Skeletal muscle satellite cell (primary cell): ENCODE measurements around the gene ZBTB9. TPM values are rescaled to one million over a fixed set of nuclear protein-coding genes. Genes with fewer than 3 reads are reported as not detected.
"Not testable (repeated sequence)": the region's sequence is repeated elsewhere in the genome, so short reads cannot be mapped to it uniquely, and the experiment has no call there.

Experiments
- H3K27me3 ChIP-seq: 2 replicates; pipeline ENCODE4 v1.7.0; 2013; ENCODE audit warnings: low read length; ENCODE audit not compliant: control insufficient read depth, insufficient read depth
- H3K36me3 ChIP-seq: 2 replicates; pipeline ENCODE4 v1.7.0; 2013; ENCODE audit warnings: mild to moderate bottlenecking, control low read depth, low read length; ENCODE audit not compliant: insufficient read depth
- H3K4me1 ChIP-seq: 2 replicates; pipeline ENCODE4 v1.7.0; 2013; ENCODE audit warnings: low read length; ENCODE audit not compliant: control insufficient read depth, insufficient read depth
- H3K4me2 ChIP-seq: 2 replicates; pipeline ENCODE4 v1.7.0; 2013; ENCODE audit warnings: mild to moderate bottlenecking, low read length
- H3K4me3 ChIP-seq: 2 replicates; pipeline ENCODE4 v1.7.0; 2013; ENCODE audit warnings: low read length
- H3K9ac ChIP-seq: 2 replicates; pipeline ENCODE4 v1.7.0; 2013; ENCODE audit warnings: mild to moderate bottlenecking, low read depth, low read length, moderate library complexity
- H3K9me3 ChIP-seq: replicated peaks from 2 replicates; pipeline ENCODE4 v1.7.0; 2013; ENCODE audit warnings: mild to moderate bottlenecking, control low read depth, low read length
- small RNA-seq: library from RNA; depleted of rRNA; stranded (forward); fragments of <200 nt; gene quantifications from one replicate; pipeline ENCODE3, GENCODE V24; 2012

The ZBTB9 gene

DNA sequence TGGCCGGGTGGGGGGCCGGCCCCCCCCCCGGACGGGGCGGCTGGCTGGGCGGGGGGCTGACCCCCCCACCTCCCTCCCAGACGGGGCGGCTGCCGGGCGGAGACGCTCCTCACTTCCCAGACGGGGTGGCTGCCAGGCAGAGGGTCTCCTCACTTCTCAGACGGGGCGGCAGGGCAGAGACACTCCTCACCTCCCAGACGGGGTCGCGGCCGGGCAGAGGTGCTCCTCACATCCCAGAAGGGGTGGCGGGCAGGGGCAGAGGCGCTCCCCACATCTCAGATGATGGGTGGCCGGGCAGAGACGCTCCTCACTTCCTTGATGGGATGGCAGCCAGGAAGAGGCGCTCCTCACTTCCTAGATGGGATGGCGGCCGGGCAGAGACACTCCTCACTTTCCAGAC lies 31.3 kb downstream of the ZBTB9 start:
- not testable (repeated sequence) for H3K4me2 ChIP-seq, H3K9ac ChIP-seq, H3K4me1 ChIP-seq, H3K9me3 ChIP-seq, H3K36me3 ChIP-seq, H3K4me3 ChIP-seq
- H3K27me3 ChIP-seq = peaks cover 12% of the 10 kb centered on the region

DNA sequence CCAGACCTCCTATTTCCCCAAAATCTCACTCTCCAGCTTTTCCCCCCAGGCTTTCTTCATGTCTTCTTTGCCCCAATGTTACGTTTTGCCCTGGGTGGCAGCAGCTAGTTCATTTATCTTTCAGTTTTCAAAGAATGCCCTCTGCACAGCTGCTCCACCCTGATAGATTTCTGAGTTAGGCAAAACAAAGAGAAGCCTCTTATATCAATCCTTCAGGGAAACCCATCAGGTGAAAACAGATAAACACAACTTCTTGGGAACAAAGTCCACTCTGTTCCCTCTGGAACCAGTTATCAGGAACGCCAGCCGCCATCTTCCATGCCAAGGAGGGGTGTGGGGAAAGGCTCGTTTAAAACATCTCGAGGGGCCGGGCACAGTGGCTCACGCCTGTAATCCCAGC lies 34.0 kb downstream of the ZBTB9 start:
- Histone ChIP-seq H3K4me2 (no peak overlapping the region), H3K36me3 (no peaks in the 10 kb centered on the region), H3K27me3 (peaks cover 28% of the 10 kb centered on the region), H3K4me3 (no peak overlapping the region), H3K9me3 (no peaks in the 10 kb centered on the region), H3K9ac (no peak overlapping the region), H3K4me1 (no peaks in the 10 kb centered on the region)

DNA sequence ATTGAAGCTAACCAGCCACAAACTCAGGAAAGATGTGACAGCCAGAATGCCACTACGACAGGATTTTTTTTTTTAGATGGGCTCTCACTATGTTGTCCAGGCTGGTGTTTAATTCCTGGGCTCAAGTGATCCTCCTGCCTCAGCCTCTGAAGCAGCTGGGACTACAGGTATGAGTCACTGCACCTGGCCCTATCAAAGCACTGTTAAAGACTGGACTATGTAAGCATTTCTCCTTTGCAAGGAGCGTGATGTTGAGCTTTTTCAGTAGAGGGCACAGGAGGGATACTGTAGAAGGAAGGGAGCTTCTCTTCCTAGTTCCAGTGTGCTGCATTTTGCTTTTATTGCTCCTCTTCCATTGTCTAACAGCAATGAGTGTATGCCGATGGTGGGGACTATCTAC lies 35.8 kb downstream of the ZBTB9 start:
- Histone ChIP-seq H3K36me3 (no peaks in the 10 kb centered on the region), H3K4me2 (no peak overlapping the region), H3K9ac (no peak overlapping the region), H3K4me3 (no peak overlapping the region), H3K27me3 (peaks cover 28% of the 10 kb centered on the region), H3K9me3 (no peaks in the 10 kb centered on the region), H3K4me1 (no peaks in the 10 kb centered on the region)

DNA sequence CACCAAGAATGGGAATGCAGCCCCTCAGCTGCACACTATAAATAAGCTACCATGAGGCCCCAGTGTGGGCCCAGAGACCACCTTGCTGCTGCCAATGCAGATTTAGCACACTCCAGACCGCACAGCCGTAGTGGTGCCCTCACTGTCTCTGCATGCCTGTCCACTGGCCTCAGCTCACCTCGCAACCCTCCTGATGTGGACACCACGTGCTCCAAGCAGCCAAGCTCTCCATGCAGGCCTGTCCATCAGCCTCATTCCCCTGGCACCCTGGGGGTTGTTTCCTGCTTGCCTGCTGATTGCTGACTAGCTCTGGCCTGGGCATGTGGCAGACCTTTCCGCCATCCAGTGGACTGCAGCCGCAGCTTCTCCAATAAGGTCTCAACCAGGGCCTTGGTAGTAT lies 36.2 kb downstream of the ZBTB9 start:
- no peak overlapping the region for H3K4me3 ChIP-seq
- H3K36me3 ChIP-seq = no peaks in the 10 kb centered on the region
- no peak overlapping the region for H3K9ac ChIP-seq
- no peak overlapping the region for H3K4me2 ChIP-seq
- peaks cover 28% of the 10 kb centered on the region for H3K27me3 ChIP-seq
- no peaks in the 10 kb centered on the region for H3K9me3 ChIP-seq
- no peaks in the 10 kb centered on the region for H3K4me1 ChIP-seq

DNA sequence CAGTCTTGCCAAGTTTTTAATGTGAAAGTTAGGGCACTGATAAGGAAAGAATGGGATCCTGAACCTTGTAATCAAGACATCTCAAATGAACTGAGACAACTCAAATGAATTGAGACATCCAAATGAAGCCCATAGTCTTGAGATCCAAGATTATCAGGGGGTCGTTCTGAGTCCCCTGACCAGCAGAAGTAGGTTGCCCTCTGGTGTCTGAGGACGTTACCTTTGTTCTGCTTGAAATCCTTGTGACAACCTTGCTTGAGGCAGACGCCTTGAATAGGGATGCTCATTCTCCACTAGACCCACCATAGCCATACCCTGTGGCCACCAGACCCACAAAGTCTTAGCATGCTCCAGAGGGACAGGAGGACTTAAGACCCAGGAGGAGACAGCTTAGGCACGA lies 37.7 kb downstream of the ZBTB9 start:
- H3K4me3 ChIP-seq = no peak overlapping the region
- peaks cover 36% of the 10 kb centered on the region for H3K27me3 ChIP-seq
- H3K9me3 ChIP-seq = no peaks in the 10 kb centered on the region
- H3K9ac ChIP-seq = no peak overlapping the region
- H3K4me1 ChIP-seq = no peaks in the 10 kb centered on the region
- no peak overlapping the region for H3K4me2 ChIP-seq
- no peaks in the 10 kb centered on the region for H3K36me3 ChIP-seq

DNA sequence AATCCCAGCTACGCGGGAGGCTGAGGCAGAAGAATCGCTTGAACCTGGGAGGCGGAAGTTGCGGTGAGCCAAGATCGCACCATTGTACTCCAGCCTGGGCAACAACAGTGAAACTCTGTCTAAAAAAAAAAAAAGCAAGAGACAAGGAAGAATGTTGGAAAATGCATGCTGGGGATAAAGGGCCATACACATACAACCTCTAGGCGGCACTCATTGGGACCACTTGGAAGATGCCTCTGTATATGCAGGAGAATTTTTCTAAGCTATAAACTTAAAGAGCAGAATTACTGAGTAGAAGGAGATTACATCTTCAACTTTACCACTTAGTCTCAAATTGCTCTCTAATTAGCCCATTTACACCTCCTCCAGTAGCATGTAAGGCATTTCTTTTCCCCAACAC lies 42.8 kb downstream of the ZBTB9 start:
- Histone ChIP-seq H3K9ac (no peak overlapping the region), H3K4me2 (no peak overlapping the region)

DNA sequence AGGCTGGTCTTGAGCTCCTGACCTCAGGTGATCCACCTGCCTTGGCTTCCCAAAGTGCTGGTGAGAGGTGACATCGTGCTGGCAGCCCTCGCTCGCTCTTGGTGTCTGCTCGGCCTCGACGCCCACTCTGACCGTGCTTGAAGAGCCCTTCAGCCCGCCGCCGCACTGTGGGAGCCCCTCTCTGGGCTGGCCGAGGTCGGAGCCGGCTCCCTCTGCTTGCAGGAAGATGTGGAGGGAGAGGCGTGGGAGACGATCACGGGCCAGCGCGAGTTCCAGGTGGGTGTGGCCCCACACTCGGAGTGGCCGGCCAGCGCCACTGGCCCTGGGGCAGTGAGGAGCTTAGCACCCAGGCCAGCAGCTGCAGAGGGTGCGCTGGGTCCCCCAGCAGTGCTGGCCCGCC lies 48.1 kb downstream of the ZBTB9 start:
- Histone ChIP-seq H3K27me3 (peaks cover 30% of the 10 kb centered on the region), H3K4me3 (no peak overlapping the region), H3K36me3 (no peaks in the 10 kb centered on the region), H3K4me1 (no peaks in the 10 kb centered on the region), H3K4me2 (no peak overlapping the region), H3K9ac (no peak overlapping the region), H3K9me3 (no peaks in the 10 kb centered on the region)

More for the DNA sequence above, 42.8 kb downstream of the ZBTB9 start:
- H3K9me3 ChIP-seq = no peaks in the 10 kb centered on the region
- H3K4me3 ChIP-seq = no peak overlapping the region
- H3K27me3 ChIP-seq = peaks cover 37% of the 10 kb centered on the region
- no peaks in the 10 kb centered on the region for H3K36me3 ChIP-seq
- H3K4me1 ChIP-seq = no peaks in the 10 kb centered on the region

DNA sequence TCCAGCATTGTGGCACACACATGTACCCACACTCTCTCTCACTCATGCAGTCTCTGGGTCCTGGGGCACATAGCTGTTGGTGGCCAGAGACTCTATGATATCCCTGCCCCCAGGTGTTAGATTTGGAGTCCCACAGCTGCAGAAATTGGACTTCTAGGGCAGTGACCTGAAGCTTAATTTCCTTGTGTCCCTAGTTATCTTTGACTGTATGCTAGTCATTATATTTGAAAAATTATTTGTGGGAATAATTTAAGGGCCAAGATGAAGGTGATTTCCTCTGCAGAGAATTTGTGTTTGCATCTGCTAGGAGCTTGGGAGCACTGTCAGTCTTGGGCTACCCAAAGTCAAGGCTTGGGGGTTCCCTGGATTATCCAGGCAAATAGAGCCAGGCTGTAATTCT lies 50.1 kb downstream of the ZBTB9 start:
- no peaks in the 10 kb centered on the region for H3K9me3 ChIP-seq
- no peaks in the 10 kb centered on the region for H3K36me3 ChIP-seq
- H3K4me2 ChIP-seq = no peak overlapping the region
- no peaks in the 10 kb centered on the region for H3K4me1 ChIP-seq
- no peak overlapping the region for H3K9ac ChIP-seq
- H3K27me3 ChIP-seq = peaks cover 23% of the 10 kb centered on the region
- H3K4me3 ChIP-seq = no peak overlapping the region

DNA sequence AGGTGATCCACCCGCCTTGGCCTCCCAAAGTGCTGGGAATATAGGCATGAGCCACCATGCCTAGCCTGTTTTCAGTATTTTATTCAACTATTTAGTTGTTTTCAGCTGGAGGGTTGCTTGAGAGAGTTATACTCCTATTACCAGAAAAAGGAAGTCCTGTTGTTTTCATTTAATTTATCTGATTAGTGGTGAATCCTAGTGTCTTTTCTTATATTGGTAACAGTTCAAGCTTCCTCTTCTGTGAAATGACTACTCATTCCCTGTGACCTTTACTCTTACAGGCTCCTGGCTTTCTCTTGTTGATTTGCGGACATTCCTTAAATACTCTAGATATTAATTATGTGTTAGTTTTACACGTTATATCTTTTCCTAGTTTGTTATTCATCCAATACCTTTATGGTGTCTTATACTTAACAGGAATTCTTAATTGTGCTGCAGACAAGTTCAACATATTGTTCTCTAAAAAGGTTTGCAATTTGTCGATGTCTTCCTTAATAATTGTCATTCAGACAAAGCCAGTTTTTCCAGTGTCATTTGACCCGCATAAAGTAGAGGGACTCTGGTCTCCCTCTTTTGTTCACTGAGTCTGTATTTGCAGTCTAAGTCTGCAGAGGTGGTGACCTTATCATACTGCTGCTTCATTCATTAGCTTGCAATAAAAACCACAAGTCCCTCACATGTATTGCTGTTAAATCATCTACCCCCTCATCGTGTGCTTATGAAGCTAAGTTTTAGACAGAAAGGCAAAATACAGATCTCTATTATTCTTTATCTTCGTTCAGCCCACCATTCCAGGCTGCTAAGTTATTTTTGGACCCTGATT lies 51.4 kb downstream of the ZBTB9 start:
- Histone ChIP-seq H3K4me1 (no peaks in the 10 kb centered on the region), H3K36me3 (no peaks in the 10 kb centered on the region), H3K9ac (no peak overlapping the region), H3K27me3 (peaks cover 30% of the 10 kb centered on the region), H3K4me2 (no peak overlapping the region), H3K4me3 (no peak overlapping the region), H3K9me3 (no peaks in the 10 kb centered on the region)

Small RNA genes lying within 50 kb of the gene (small RNA-seq; reads per million reads assigned to genes)
- not detected for gene ZBTB9
